Kidney (tissue), 14 donors: Measurements from ENCODE around the gene GRIK3. TPM values are rescaled to one million over a fixed set of nuclear protein-coding genes. Genes with fewer than 3 reads are reported as not detected.

Experiments used
- DNase-seq, 5 donors: peaks; one replicate each; pipeline ENCODE4 v3.0.0-alpha.2; 2013 to 2020
- FAIRE-seq: peaks from 2 replicates; lab custom pipeline; 2012; peaks lifted over from hg19 to GRCh38; lab: Jason Lieb, UNC
- H3K27ac ChIP-seq, 2 donors: one replicate each; pipeline ENCODE4 v1.7.0; 2013; ENCODE audit warnings: low read depth in 2 of 2, low read length in 2 of 2, inconsistent platforms in 1 of 2
- H3K27me3 ChIP-seq: one replicate; pipeline ENCODE4 v1.7.1; 2013; ENCODE audit warnings: low read length, inconsistent platforms; ENCODE audit not compliant: control insufficient read depth, insufficient read depth
- H3K36me3 ChIP-seq, 3 donors: one replicate each; pipeline versions ENCODE4 v1.7.0 to v1.7.1; 2013; ENCODE audit warnings: low read length in 3 of 3, control low read depth in 1 of 3, inconsistent platforms in 1 of 3; ENCODE audit not compliant: insufficient read depth in 3 of 3, control insufficient read depth in 2 of 3
- H3K4me1 ChIP-seq, 3 donors: one replicate each; pipeline versions ENCODE4 v1.7.0 to v1.7.1; 2013; ENCODE audit warnings: low read length in 3 of 3, inconsistent platforms in 1 of 3, low read depth in 1 of 3; ENCODE audit not compliant: control insufficient read depth in 2 of 3, insufficient read depth in 2 of 3
- H3K4me3 ChIP-seq, 3 donors: one replicate each; pipeline versions ENCODE4 v1.7.0 to v1.8.1; 2013; ENCODE audit warnings: low read length in 3 of 3, control low read depth in 1 of 3, inconsistent platforms in 1 of 3
- H3K9ac ChIP-seq, 3 donors: one replicate each; pipeline versions ENCODE4 v1.7.0 to v1.7.1; 2013; ENCODE audit warnings: low read length in 3 of 3, control low read depth in 1 of 3, inconsistent platforms in 1 of 3
- H3K9me3 ChIP-seq, 3 donors: one replicate each; pipeline versions ENCODE4 v1.7.0 to v1.7.1; 2013; ENCODE audit warnings: low read length in 3 of 3, control low read depth in 1 of 3, inconsistent platforms in 1 of 3; ENCODE audit not compliant: control insufficient read depth in 2 of 3, insufficient read depth in 1 of 3
- CTCF ChIP-seq: IDR thresholded peaks from 3 replicates; pipeline ENCODE4 v1.5.1; 2012; ENCODE audit warnings: mild to moderate bottlenecking, moderate library complexity, borderline replicate concordance; ENCODE audit not compliant: insufficient read depth; ENCODE audit errors: extremely low read depth
- intact Hi-C: fragments of 100-400 bp; cut with DNase I; formaldehyde crosslinking; loops from one replicate; pipeline ENCODE4 v1.11.1; 2022
- polyA plus RNA-seq: library from polyadenylated mRNA; stranded (reverse); fragments of 350-450 nt; fragmentation: Illumina TruSeq; extraction: RNeasy Lipid Tissue Mini Kit (QIAGEN cat#74804); gene quantifications from one replicate; pipeline ENCODE4 v1.2.3, GENCODE V29; 2014; ENCODE audit warnings: low read depth, low replicate concordance; ENCODE audit not compliant: insufficient read depth
- total RNA-seq: library from RNA; stranded (reverse); fragmentation: NEBNext Ultra II Directional; extraction: Animal tissue kit (Norgen Biotek cat#: 25700); gene quantifications from one replicate; pipeline ENCODE4 v1.2.1, GENCODE V29; 2021
- donor health status: control.
- donor health status: control.
- donor health status: control.
- donor health status: control.
- donor health status: control.
- donor health status: DM: yes; HTN: yes; CAD: no.
- donor health status: Normal renal cell carcinoma (clear cell type).

Gene GRIK3
- total and polyA plus RNA-seq, 2 donors from 2014 or later: 0.06 to 0.38 TPM

DNA sequence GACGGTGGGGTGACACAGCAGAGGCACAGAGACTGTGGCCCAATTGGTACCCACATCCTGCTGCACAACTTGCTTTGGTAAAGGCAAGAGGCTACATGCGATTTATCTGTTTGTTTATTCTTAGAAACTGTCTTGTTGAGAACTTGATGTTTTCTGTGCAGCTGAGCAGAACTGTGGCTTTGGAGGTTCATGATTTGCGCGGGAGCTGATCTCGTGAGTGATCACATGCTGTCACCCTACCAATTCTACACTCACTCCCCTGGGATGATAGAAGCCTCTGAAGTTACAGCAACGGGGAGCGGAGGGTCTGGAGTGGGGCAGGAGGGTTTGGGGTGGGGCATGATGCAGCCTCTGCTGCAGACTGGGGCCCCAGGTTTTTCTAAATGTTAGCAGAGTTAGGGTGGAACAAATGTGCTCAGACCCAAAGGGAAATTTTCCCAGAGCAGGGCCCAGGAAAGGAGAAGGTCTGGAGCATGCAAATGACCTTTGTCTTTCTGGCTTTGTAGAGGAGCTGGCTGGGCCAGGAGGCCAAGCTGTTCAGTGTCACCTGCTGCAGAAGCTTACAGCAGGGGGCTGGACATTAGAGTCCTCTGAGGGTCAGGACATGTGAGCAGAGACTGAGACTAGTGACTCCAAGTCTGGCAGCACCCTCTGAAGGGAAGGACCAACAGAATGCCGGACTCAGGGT, 83.6 kb downstream of the GRIK3 start:
- Histone ChIP-seq H3K27ac (no peak overlapping the region), H3K4me3 (no peak overlapping the region), H3K9me3 (no peaks in the 10 kb centered on the region), H3K9ac (no peak overlapping the region), H3K27me3 (no peaks in the 10 kb centered on the region), H3K4me1 (no peaks in the 10 kb centered on the region), H3K36me3 (no peaks in the 10 kb centered on the region)
- no peak for TF ChIP-seq CTCF
- FAIRE-seq: no peak
- intact Hi-C loops: no loop called here
- DNase-seq: no peak

GRCh38 chr1:36948606-36949005, 85.7 kb downstream of the GRIK3 start:
- no peaks in the 10 kb centered on the region for H3K36me3 ChIP-seq
- H3K9ac ChIP-seq: no peak overlapping the region
- no peak for FAIRE-seq
- no peak overlapping the region for H3K4me3 ChIP-seq
- DNase-seq: no peak
- intact Hi-C loops: no loop called here
- no peak overlapping the region for H3K27ac ChIP-seq
- no peak for TF ChIP-seq CTCF
- no peaks in the 10 kb centered on the region for H3K27me3 ChIP-seq
- no peaks in the 10 kb centered on the region for H3K9me3 ChIP-seq
- no peaks in the 10 kb centered on the region for H3K4me1 ChIP-seq

GRCh38 chr1:36948147-36948546, 86.2 kb downstream of the GRIK3 start:
- DNase-seq (no peak), FAIRE-seq (no peak)
- TF ChIP-seq CTCF: no peak
- no peak overlapping the region for H3K27ac ChIP-seq
- no peaks in the 10 kb centered on the region for H3K27me3 ChIP-seq
- no peaks in the 10 kb centered on the region for H3K36me3 ChIP-seq
- no peaks in the 10 kb centered on the region for H3K4me1 ChIP-seq
- no peaks in the 10 kb centered on the region for H3K9me3 ChIP-seq
- intact Hi-C loops: no loop called here
- H3K4me3 ChIP-seq: no peak overlapping the region
- no peak overlapping the region for H3K9ac ChIP-seq

DNA sequence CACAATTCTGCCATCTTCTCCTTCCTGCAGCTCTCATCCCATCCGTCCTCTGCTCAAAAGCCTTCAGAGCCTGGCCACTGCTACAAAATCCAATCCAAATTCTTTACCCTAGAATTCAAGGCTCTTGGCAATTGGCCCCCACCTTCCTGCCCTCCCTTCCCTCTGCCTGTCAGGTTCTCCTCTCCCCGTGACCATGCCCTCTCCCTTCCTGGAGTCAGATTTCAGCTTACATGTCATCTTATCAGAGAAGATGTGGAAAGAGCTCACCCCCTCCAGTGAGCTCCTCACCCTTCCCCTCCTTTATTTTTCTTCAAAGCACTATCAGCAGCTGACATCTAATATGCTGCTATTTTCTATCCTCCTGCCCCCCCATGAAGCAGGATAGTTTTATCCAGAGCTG, 86.9 kb downstream of the GRIK3 start:
- no peak for FAIRE-seq
- no peaks in the 10 kb centered on the region for H3K4me1 ChIP-seq
- H3K4me3 ChIP-seq: no peak overlapping the region
- DNase-seq: peak in 4 of 5 donors; percentile 38 to 69 (median 50)
- H3K9me3 ChIP-seq: no peaks in the 10 kb centered on the region
- H3K27ac ChIP-seq: no peak overlapping the region
- H3K27me3 ChIP-seq: no peaks in the 10 kb centered on the region
- intact Hi-C loops: no loop called here
- H3K9ac ChIP-seq: no peak overlapping the region
- TF ChIP-seq CTCF: no peak
- no peaks in the 10 kb centered on the region for H3K36me3 ChIP-seq
